Stimulated activated CD8-positive, alpha-beta memory T cell treated with anti-CD3 and anti-CD28 coated beads, Interleukin-12 subunit alpha, Interleukin-12 subunit beta, amount 100 ng/mL, for 4 hours (primary cell): ENCODE measurements around the gene NLN.
A peak's percentile ranks its signal among the peaks of the same experiment; 100 is the strongest.
"Not testable (repeated sequence)": the region's sequence is repeated elsewhere in the genome, so short reads cannot be mapped to it uniquely, and the experiment has no call there.

Source experiments
- DNase-seq: peaks from one replicate; pipeline ENCODE4 v3.0.0-alpha.2; 2020; ENCODE audit warnings: low read depth

The NLN gene

DNA sequence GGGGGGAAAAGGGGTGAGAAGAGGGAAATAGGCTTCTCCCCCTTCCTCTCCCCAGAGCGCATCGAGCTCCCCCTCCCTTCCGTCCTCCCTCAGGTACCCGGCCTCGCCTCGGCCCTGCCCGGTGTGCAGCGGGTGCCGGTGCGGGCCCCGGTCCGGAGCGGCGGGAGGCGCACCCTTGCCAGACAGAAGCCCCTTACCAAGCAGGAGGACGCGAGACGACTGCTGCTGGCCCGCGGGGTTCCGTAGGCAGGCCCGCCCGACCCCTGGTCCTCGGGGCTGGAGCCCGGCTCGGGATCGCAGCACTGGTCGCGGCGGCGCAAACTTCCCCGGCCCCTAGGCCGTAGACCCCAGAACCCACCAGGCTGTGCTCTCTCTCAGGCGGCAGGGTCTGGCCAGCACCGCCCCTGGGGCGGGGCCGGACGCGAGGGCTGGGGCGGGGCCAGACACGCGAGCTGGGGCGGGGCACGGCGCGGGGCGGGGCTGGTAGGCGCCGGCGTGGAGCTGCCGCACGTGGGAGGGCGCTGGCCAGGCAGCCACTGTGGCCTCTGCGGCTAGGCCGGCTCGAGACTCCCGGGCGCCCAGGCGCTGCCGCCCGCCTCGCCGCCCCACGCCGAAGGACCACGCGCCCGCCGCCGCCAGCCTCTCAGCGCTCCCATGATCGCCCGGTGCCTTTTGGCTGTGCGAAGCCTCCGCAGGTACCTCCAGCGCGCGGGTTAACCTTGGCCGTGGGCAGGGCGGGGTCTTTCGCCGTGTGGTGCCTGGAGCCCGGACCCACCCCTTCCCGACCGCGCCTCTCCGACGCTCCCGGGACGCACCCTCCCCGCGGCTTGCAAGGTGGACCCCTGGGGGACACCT lies at the start of gene NLN, which contains the start of gene SGTB:
Gene NLN (plus strand): TSS at position 486 of the 855 bp plus-strand sequence. CDS start 169 bp downstream, at position 655.
Gene SGTB (minus strand): TSS at position 390 of the 855 bp plus-strand sequence. CDS start 1,302 bp downstream, outside the sequence.
- DNase-seq = peak; percentile 79

GRCh38 chr5:65672796-65673195 lies 49.2 kb upstream of the NLN start:
- no peak for DNase-seq

DNA sequence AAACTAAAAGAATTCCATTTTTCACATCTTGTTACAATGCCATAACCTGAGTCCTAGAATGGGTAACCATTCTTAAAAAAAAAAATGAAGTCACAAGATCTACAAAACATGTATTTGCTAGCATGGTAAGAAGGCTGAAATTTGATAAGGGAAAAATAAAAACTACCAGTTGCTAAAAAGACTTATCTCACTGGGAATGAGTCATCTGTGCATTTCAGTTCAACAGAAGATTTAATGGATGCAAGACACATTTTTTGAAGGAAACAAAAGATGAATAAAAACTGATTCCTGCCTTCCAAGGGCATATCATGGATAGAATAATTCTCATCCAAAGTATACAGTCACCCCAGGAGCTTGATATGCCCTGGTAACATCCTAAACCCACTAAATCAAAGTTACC lies 47.3 kb upstream of the NLN start:
- DNase-seq = no peak

GRCh38 chr5:65676056-65676455 lies 45.9 kb upstream of the NLN start:
- not testable (repeated sequence) for DNase-seq

- no peak for DNase-seq
These were observed 39.9 kb upstream of the NLN start for GRCh38 chr5:65682148-65682547.

- no peak for DNase-seq
These were observed 28.9 kb upstream of the NLN start for GRCh38 chr5:65693121-65693520.

DNA sequence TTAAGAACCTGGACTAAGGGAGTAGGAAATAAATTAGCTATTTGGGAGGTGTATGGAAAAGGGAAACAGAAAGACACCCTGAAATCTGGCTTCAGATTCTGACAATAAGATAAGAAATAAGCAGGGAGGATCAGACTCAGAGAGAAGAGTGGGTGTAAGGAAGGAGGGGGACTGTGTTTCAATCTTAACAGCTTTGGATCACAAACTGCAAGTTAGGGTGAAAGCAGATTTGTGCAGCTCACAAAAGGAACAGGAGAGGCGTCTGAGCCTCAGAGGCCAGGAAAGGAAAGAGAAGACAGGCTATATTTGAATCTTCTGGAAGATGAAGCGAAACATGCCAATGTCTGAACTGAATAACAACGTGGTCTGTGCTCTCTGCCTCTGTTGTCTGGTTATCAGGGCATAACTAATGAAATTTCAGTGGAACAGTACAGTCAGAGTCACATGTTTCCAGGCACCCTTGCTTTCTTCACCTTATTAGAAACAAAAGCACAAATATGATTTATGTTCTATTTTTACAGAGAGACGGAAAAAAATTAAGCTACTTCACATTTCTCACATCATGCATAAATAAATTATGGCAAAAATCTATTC lies 26.7 kb upstream of the NLN start:
- DNase-seq = no peak

DNA sequence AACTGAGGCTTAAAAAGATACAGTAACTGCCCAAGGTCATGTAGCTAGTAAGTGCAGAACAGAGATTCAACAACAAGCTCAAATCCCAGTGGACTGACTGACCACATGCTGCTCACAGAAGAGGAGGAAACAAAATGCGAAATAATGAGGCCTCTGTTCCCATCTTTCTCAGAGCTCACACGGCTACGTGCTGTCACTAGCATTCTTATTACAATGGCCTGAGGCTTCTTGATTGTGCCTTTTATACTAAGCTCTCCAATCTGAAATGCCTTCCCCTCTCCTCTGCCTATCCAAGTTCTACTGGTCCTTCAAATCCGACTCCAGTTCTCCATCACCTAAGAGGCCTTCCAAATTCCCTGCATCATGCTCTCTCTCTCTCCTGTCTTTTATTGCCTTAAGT lies 26.1 kb upstream of the NLN start:
- no peak for DNase-seq

DNA sequence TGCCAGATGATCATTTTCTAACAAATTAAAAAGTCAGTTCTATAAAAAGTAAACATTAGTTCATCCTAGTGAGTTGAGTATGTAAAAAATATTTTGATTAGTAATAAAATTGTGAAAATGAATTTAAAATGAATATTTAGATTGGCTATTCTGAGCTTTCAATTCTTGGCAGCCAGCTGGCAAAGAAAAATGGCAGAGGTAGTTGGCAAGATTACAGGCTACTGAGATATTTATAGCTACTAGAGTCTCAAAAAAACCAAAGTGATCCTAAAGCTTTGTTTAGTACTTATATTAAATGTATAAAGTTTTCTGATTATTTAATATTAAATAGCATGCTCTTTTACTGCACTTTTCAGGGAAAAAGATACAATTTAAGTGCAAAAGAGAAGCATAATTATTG lies 25.1 kb upstream of the NLN start:
- DNase-seq = no peak

GRCh38 chr5:65699338-65699737 lies 22.7 kb upstream of the NLN start:
- DNase-seq = no peak

DNA sequence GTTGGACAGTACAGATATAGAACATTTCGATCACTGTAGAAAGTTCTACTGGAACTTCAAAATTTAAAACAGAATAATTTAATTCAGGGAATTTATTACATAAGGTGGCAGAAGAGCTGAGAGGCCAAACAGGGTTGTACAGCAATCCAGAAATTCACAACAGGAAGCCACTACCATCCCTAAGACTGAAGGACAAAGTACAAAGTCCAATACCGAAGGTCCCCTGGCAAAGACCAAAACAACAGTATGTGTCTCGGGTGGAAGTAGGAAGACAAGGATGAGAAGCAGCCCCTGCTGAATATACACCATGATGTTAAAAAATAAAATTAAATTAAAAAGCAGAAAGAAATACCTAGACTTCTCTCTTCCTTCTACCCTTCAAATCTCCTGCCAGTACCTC lies 20.0 kb upstream of the NLN start:
- no peak for DNase-seq

- DNase-seq = no peak
These were observed 17.3 kb upstream of the NLN start for GRCh38 chr5:65704621-65705239.

GRCh38 chr5:65707663-65708062 lies 14.3 kb upstream of the NLN start:
- no peak for DNase-seq

DNA sequence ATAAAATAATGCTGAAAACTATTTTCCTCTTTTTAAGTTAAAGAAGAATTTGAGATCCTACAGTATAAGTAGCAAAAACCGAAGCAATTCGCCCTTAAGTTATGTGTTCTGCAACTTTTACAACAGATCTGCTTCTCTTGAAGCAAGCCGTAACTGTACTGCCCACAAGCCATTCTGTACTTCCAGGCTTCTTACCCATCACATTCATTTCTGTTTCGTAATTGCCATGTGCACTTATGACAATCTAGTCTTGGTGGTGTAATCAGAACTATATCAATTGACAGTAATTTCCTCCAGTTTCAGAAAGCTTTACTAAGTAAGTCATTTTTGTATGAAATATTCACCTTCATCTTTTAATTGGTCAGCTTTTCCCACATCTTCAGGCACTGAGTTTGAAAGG lies 13.9 kb upstream of the NLN start:
- DNase-seq = no peak

DNA sequence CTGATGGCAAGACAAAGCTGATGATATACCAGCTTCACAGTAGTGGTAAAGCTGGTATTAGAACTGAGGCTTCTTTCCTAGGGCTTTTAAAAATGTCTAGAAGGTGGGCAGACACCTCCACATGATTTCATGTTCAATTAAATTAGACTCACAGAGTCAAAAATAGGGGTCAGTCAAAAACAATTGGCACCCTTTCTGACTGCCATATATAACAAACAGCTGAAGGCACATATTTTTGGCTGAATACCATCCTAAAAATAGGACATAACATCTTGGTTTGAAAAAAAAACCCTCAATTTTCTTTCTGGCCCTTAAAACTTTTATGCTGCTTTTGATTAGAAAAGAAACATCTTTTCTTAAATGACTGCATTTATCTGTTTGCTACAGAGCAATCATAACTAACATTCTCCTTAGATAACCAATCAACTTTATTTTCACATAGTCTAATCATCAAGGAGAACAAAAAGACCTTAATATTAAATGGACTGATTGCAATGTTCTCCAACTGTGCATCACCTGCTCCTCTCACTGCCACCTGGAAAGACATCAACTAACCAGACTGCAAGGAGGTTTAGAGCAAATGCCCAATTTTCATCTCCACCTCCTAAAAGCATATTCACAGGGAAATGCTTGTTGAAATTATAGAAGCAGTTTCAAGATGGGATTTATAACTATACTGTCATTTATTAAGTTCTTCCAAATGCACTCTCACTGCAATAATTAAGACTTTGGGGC lies 3.3 kb upstream of the NLN start:
- DNase-seq = no peak

GRCh38 chr5:65721050-65721719 lies 820 bp upstream of the NLN start:
- no peak for DNase-seq

DNA sequence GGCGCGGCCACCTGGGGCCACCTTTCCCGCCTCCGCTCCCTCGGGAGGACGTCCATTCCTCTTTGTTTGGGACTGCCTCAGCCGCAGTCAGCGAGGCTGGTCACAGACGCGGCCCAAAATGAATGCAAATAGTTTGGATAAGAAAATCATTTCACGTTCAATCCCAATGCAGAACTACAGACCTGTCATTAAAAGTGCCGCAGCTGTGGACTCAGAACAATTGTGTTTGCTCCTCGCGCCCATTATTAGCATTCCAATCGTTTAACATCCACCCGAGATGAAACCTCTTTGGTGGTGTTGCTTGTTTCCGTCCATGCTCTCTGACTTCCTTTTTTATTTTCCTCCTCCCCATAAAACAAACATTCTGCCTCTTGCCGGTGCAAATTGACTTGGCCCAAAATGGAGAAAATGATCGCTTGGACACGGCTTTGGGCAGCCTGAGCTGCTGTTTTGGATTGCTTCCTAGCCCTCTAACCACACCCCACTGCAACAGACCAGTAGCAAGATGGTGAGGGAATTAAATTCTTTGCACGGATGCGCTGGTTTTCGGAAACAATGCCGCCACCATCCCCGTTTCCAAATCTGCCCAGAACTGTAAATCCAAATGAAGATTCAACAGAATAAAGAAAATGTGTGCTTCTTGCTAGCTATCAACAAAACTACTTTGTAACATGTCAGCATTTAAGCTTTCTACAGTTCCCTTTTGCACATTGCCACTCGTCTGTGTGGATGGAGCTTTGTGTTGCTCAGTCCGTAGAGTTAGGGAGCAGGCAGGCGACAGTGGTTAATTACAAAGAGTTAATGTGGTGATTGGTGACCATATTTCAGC lies 784 bp downstream of the NLN start:
- DNase-seq = no peak

- DNase-seq = no peak
These were observed 5.6 kb downstream of the NLN start for GRCh38 chr5:65727491-65728156.

GRCh38 chr5:65728218-65728617 lies 6.2 kb downstream of the NLN start:
- no peak for DNase-seq

DNA sequence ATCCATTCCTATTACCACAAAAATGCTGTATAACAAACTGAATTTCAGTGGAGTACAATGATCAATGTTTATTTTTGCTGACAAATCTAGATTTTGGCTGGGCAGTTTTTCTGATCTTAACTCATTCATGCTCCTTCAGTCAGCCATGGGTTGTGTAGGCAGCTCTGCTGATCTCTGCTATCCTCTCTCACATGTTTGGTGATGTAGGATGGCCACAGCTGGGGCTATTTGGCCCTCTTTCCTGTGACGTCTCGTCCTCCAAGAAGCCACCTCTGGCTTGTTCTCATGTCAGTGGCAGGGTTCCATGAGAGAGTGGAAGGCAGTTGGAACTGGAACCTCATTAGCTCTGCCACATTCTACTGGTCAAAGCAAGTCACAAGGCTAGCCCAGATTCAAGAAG lies 8.9 kb downstream of the NLN start:
- no peak for DNase-seq
